Hepatocyte (in vitro differentiated cells): Measurements from ENCODE around the gene GVQW3.

Source experiments
- CTCF ChIP-seq: fragments of 200-600 bp; sonication (generic); IDR thresholded peaks from 2 replicates; pipeline ENCODE4 v1.5.1; 2016; ENCODE audit warnings: antibody characterized with exemption, mild to moderate bottlenecking; ENCODE audit not compliant: poor library complexity
- EZH2phosphoT487 ChIP-seq: fragments of 200-600 bp; sonication (generic); IDR thresholded peaks from one replicate; pipeline ENCODE4 v1.6.1; 2018; ENCODE audit warnings: antibody characterized with exemption, mild to moderate bottlenecking, low read depth, moderate library complexity; ENCODE audit not compliant: unreplicated experiment, severe bottlenecking

- TF ChIP-seq CTCF (no peak), EZH2phosphoT487 (no peak)
Measured at GRCh38 chr11:76410851-76411357, 29.8 kb downstream of the GVQW3 start.
